ENCODE measurements around the gene OTC. TPM values are rescaled to one million over a fixed set of nuclear protein-coding genes. Genes with fewer than 3 reads are reported as not detected.

OTC gene
- total RNA-seq, 1 donor from 2014 or later, result not detected

- DNase-seq (ENCODE audit: low read depth), result no peak
Measured at GRCh38 chrX:38465686-38466085, 113.3 kb downstream of the OTC start.

- DNase-seq (ENCODE audit: low read depth), result no peak
Measured at GRCh38 chrX:38468563-38469157, 116.3 kb downstream of the OTC start.

Other genes starting within 250 kb of the OTC start
- gene SRPX, start 131.7 kb upstream of the OTC start, total RNA-seq, result 43.2 and 51.5 TPM in 2 replicates
- gene RPGR, start 25.1 kb upstream of the OTC start, total RNA-seq, result 6.7 and 8.8 TPM in 2 replicates
- 34.6 and 38.9 TPM in 2 replicates for gene TSPAN7, start 208.9 kb downstream of the OTC start, total RNA-seq